CD14-positive monocyte (primary cell): ENCODE data around the gene TTC28. TPM values are rescaled to one million over a fixed set of nuclear protein-coding genes. Genes with fewer than 3 reads are reported as not detected.
A peak's percentile ranks its signal among the peaks of the same experiment; 100 is the strongest.

Experiments used
- DNase-seq, 3 donors: peaks; one replicate each; pipeline ENCODE4 v3.0.0-alpha.2; 2011 to 2022
- H2AFZ ChIP-seq: 2 replicates; pipeline ENCODE4 v1.6.0; 2012; ENCODE audit warnings: mild to moderate bottlenecking, low read depth, low read length, inconsistent platforms; ENCODE audit not compliant: insufficient read depth, poor library complexity, severe bottlenecking
- H3K27ac ChIP-seq, 2 donors: 1 replicate in 1 of 2; 2 replicates in 1 of 2; pipeline ENCODE4 v1.5.1; 2012 to 2013; ENCODE audit warnings: low read length in 2 of 2, control low read depth in 1 of 2, inconsistent platforms in 1 of 2, low read depth in 1 of 2, mild to moderate bottlenecking in 1 of 2
- H3K27me3 ChIP-seq, 2 donors: one replicate each; pipeline versions ENCODE4 v1.6.0 to v1.6.1; 2011 to 2013; ENCODE audit warnings: low read length in 2 of 2; ENCODE audit not compliant: control insufficient read depth in 2 of 2, insufficient read depth in 2 of 2
- H3K36me3 ChIP-seq, 2 donors: replicated peaks in 1 of 2; 1 replicate in 1 of 2; 2 replicates in 1 of 2; pipeline versions ENCODE4 v1.5.1 to v1.6.1; 2012 to 2013; ENCODE audit warnings: low read length in 2 of 2, control low read depth in 1 of 2, inconsistent platforms in 1 of 2, mild to moderate bottlenecking in 1 of 2; ENCODE audit not compliant: insufficient read depth in 2 of 2, control insufficient read depth in 1 of 2
- H3K4me1 ChIP-seq, 2 donors: 1 replicate in 1 of 2; 2 replicates in 1 of 2; pipeline versions ENCODE4 v1.5.1 to v1.6.1; 2012 to 2013; ENCODE audit warnings: low read length in 2 of 2, control low read depth in 1 of 2, inconsistent platforms in 1 of 2, mild to moderate bottlenecking in 1 of 2, moderate library complexity in 1 of 2; ENCODE audit not compliant: insufficient read depth in 2 of 2, control insufficient read depth in 1 of 2
- H3K4me2 ChIP-seq: replicated peaks from 2 replicates; pipeline ENCODE3; 2012; ENCODE audit warnings: low read length, moderate library complexity, mild to moderate bottlenecking; ENCODE audit not compliant: poor library complexity, severe bottlenecking; ENCODE audit errors: extremely low read depth
- H3K4me3 ChIP-seq, 3 experiments: fragments of 200-600 bp in 1 of 3; sonication (generic) in 1 of 3; replicated peaks in 1 of 3; 1 replicate in 2 of 3; 2 replicates in 1 of 3; pipeline ENCODE4 v1.5.1; 2011 to 2013; ENCODE audit warnings: low read length in 3 of 3, mild to moderate bottlenecking in 3 of 3, control low read depth in 2 of 3, low read depth in 2 of 3, inconsistent platforms in 1 of 3, moderate library complexity in 1 of 3
- H3K79me2 ChIP-seq: 2 replicates; pipeline ENCODE4 v1.6.0; 2012; ENCODE audit warnings: mild to moderate bottlenecking, control low read depth, inconsistent platforms, low read length, moderate library complexity; ENCODE audit not compliant: insufficient read depth
- H3K9ac ChIP-seq: 2 replicates; pipeline ENCODE4 v1.6.0; 2017; ENCODE audit warnings: low read length, mild to moderate bottlenecking; ENCODE audit not compliant: insufficient read depth, poor library complexity, severe bottlenecking
- H3K9me3 ChIP-seq, 2 donors: replicated peaks in 1 of 2; 1 replicate in 1 of 2; 2 replicates in 1 of 2; pipeline versions ENCODE4 v1.5.1 to v1.6.1; 2012 to 2013; ENCODE audit warnings: low read length in 2 of 2, control low read depth in 1 of 2; ENCODE audit not compliant: control insufficient read depth in 1 of 2, insufficient read depth in 1 of 2
- H4K20me1 ChIP-seq: 2 replicates; pipeline ENCODE4 v1.6.0; 2012; ENCODE audit warnings: mild to moderate bottlenecking, low read length, control low read depth, moderate library complexity; ENCODE audit not compliant: insufficient read depth
- H3K27ac Mint-ChIP-seq, 7 donors: one replicate each; pipeline ENCODE4 v1.8.0; 2020; ENCODE audit warnings: mild to moderate bottlenecking in 7 of 7, mixed read lengths in 7 of 7, moderate library complexity in 6 of 7, inconsistent platforms in 2 of 7
- H3K27me3 Mint-ChIP-seq, 3 donors: one replicate each; pipeline ENCODE4 v1.8.0; 2021 to 2022; ENCODE audit warnings: low read depth in 3 of 3, mild to moderate bottlenecking in 3 of 3, mixed read lengths in 3 of 3, moderate library complexity in 3 of 3, inconsistent platforms in 1 of 3
- H3K36me3 Mint-ChIP-seq, 2 donors: one replicate each; pipeline ENCODE4 v1.8.0; 2020; ENCODE audit warnings: mixed read lengths in 2 of 2, inconsistent platforms in 1 of 2, mild to moderate bottlenecking in 1 of 2
- H3K4me1 Mint-ChIP-seq: one replicate; pipeline ENCODE4 v1.8.0; 2020; ENCODE audit warnings: mild to moderate bottlenecking, mixed read lengths
- H3K4me3 Mint-ChIP-seq, 2 donors: one replicate each; pipeline ENCODE4 v1.8.0; 2020; ENCODE audit warnings: mild to moderate bottlenecking in 2 of 2, mixed read lengths in 2 of 2, moderate library complexity in 1 of 2
- H3K9me3 Mint-ChIP-seq, 7 donors: one replicate each; pipeline ENCODE4 v1.8.0; 2020 to 2022; ENCODE audit warnings: mixed read lengths in 7 of 7, mild to moderate bottlenecking in 6 of 7, moderate library complexity in 6 of 7, inconsistent platforms in 2 of 7
- WGBS: methylation state at CpG from one replicate; pipeline ENCODE4 v1.1.5; 2013; ENCODE audit warnings: missing lambda C conversion rate; ENCODE audit not compliant: insufficient coverage; 5-methylcytosine and 5-hydroxymethylcytosine counted together
- intact Hi-C, 2 donors: fragments of 100-400 bp; cut with micrococcal nuclease; formaldehyde crosslinking; loops; one replicate each; pipeline versions ENCODE4 v1.15.0 to v1.15.1; 2023
- polyA plus RNA-seq, 3 donors: library from polyadenylated mRNA; depleted of rRNA in 1 of 3; unstranded in 2 of 3; stranded (reverse) in 1 of 3; fragments of 300-500 nt in 2 of 3; fragments of >200 nt in 1 of 3; fragmentation: Illumina TruSeq in 2 of 3; gene quantifications; 1 replicate in 2 of 3; 2 replicates in 1 of 3; pipeline ENCODE4 v1.2.3, GENCODE V29; 2012 to 2021
- TF ChIP-seq, protein P1 (sequence below): fragments of 200-600 bp; IDR thresholded peaks from one replicate; pipeline ENCODE4 v1.8.0; 2022; ENCODE audit warnings: antibody characterized with exemption, mild to moderate bottlenecking

TTC28 gene
- polyA plus RNA-seq, 3 donors, result 0.24 to 0.61 TPM; not detected in 1

DNA sequence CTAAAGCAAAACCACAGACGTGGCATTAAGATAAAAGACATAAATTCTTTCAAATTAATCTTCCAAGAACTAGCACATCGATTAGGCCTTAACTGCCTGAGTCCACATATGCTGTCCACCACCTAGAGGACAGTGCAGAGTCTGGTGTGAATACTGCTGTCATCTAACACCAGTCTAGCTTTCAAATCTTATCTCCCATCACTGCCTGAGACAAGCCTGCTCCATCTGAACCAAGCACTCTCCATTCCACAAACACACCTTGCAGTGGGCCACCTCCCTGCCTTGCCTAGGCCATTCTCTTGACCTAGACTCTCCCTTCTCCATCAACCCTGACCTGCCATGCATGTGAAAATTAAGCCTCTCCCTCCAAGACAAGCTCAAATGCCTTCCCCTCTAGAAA, 631.1 kb downstream of the TTC28 start:
- no peak overlapping the region for H3K4me3 Mint-ChIP-seq
- H3K4me1 Mint-ChIP-seq, result no peaks in the 10 kb centered on the region
- H3K27me3 Mint-ChIP-seq, result peaks cover 0 to 3% (median 0%) of the 10 kb centered on the region in 3 donors
- no peaks in the 10 kb centered on the region for H3K9me3 Mint-ChIP-seq
- H3K4me2 ChIP-seq, result no peak overlapping the region
- DNase-seq, result no peak
- TF ChIP-seq, protein P1, sequence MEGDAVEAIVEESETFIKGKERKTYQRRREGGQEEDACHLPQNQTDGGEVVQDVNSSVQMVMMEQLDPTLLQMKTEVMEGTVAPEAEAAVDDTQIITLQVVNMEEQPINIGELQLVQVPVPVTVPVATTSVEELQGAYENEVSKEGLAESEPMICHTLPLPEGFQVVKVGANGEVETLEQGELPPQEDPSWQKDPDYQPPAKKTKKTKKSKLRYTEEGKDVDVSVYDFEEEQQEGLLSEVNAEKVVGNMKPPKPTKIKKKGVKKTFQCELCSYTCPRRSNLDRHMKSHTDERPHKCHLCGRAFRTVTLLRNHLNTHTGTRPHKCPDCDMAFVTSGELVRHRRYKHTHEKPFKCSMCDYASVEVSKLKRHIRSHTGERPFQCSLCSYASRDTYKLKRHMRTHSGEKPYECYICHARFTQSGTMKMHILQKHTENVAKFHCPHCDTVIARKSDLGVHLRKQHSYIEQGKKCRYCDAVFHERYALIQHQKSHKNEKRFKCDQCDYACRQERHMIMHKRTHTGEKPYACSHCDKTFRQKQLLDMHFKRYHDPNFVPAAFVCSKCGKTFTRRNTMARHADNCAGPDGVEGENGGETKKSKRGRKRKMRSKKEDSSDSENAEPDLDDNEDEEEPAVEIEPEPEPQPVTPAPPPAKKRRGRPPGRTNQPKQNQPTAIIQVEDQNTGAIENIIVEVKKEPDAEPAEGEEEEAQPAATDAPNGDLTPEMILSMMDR, result no peak
- H3K9ac ChIP-seq, result no peak overlapping the region
- H3K36me3 ChIP-seq, result no peaks in the 10 kb centered on the region
- H3K27me3 ChIP-seq, result no peaks in the 10 kb centered on the region
- H4K20me1 ChIP-seq, result no peaks in the 10 kb centered on the region
- H3K9me3 ChIP-seq, result no peaks in the 10 kb centered on the region
- no peaks in the 10 kb centered on the region for H3K36me3 Mint-ChIP-seq
- no peaks in the 10 kb centered on the region for H3K4me1 ChIP-seq
- 17% methylated on average over 1 of the region's 2 CpGs for WGBS
- no peaks in the 10 kb centered on the region for H3K79me2 ChIP-seq
- no peak overlapping the region for H2AFZ ChIP-seq
- H3K4me3 ChIP-seq, result no peak overlapping the region
- no peak overlapping the region for H3K27ac ChIP-seq
- peak overlapping the region in 1 of 7 donors; percentile 11 for H3K27ac Mint-ChIP-seq
- intact Hi-C loops, result no loop called here

DNA sequence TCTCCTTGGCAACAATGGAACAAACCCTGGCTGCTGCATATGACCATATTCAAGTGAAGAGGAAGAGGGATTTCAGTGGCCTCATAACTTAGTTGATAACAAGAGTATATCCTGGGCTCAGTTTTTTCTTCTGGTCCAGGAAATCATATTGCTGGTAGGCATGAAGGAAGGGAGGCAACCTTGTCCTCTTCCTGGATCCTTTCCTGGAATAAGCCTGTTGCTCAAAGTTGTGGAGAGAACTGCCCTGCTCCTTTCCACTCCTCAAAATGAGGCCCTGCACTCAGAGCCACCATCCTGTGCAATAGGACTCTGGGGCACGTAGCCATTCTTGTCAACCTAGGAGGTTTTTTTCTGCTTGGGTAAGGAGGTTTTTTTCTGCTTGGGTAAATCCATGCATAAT, 631.9 kb downstream of the TTC28 start:
- Histone ChIP-seq H3K4me3 (no peak overlapping the region), H3K9ac (no peak overlapping the region), H3K9me3 (no peaks in the 10 kb centered on the region), H3K36me3 (no peaks in the 10 kb centered on the region), H2AFZ (no peak overlapping the region), H3K4me2 (no peak overlapping the region), H4K20me1 (no peaks in the 10 kb centered on the region), H3K27me3 (no peaks in the 10 kb centered on the region), H3K27ac (no peak overlapping the region), H3K79me2 (no peaks in the 10 kb centered on the region), H3K4me1 (no peaks in the 10 kb centered on the region)
- peaks cover 0 to 3% (median 0%) of the 10 kb centered on the region in 3 donors for H3K27me3 Mint-ChIP-seq
- H3K4me1 Mint-ChIP-seq, result no peaks in the 10 kb centered on the region
- intact Hi-C loops, result no loop called here
- no peak overlapping the region for H3K4me3 Mint-ChIP-seq
- no CpG with 5 or more reads among the region's 1 CpG for WGBS
- DNase-seq, result no peak
- H3K36me3 Mint-ChIP-seq, result no peaks in the 10 kb centered on the region
- TF ChIP-seq, protein P1, result no peak
- H3K27ac Mint-ChIP-seq, result no peak overlapping the region
- H3K9me3 Mint-ChIP-seq, result no peaks in the 10 kb centered on the region
